Stimulated activated CD4-positive, alpha-beta T cell treated with anti-CD3 and anti-CD28 coated beads, Interleukin-4, amount 100 ng/mL, for 1 hour (primary cell): ENCODE measurements around the gene TMEM266.

Source experiments
- DNase-seq: peaks from one replicate; pipeline ENCODE4 v3.0.0-alpha.2; 2020

Gene TMEM266

DNA sequence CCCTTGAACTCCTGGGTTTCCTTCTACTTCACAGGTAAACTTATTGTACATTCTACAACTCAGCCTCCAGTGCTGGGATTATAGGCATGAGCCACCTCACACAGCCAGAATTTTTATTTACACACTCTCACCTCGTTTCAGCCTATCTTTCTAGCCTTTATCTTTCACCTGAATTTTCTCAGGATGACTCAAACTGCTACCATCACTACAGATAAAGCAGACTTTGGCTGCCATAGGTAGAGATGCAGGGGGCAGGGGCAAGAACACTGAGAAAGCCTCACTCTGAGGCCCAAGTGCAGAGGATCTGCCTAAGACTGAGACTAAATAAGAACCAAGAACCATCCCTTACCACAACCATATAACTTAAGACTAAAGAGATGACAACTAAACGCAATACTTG lies 192.5 kb downstream of the TMEM266 start:
- no peak for DNase-seq

DNA sequence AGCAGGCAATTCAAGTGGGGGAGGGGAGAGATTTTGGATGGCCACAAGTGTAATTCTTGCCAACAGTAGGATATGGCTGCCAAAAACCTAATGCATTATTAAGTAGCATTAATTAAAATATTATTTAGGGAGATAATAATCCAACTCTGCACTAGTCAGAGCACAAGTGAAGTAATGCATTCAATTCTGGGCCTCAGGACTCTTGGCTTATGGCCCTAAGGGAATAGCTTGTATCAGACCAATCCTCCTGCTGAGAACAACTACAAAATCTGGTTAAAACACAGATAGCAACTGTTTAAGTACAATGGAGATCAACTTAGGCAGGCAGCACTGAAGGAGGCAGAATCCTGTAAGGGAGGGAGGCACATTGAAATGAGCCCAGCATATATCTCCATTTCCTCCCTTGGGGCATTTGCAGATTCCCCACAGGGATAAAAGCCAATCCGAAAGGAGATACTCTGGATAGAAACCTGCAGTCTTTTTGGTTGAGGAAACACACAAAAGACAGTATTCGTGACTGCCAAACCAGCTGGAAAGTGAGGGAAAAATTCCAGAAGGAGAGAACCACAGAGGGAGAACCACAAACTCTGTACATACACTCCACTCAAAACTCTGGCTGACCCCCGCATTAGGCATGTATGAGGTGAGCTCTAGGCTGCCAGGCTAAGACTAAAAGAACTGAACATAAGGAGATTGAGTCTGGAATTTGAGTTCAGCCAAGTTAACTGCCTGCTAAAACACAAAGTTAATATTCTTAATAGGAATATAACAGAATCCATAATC lies 194.1 kb downstream of the TMEM266 start:
- DNase-seq: no peak
